ENCODE measurements around the gene CD22.

The CD22 gene

DNA sequence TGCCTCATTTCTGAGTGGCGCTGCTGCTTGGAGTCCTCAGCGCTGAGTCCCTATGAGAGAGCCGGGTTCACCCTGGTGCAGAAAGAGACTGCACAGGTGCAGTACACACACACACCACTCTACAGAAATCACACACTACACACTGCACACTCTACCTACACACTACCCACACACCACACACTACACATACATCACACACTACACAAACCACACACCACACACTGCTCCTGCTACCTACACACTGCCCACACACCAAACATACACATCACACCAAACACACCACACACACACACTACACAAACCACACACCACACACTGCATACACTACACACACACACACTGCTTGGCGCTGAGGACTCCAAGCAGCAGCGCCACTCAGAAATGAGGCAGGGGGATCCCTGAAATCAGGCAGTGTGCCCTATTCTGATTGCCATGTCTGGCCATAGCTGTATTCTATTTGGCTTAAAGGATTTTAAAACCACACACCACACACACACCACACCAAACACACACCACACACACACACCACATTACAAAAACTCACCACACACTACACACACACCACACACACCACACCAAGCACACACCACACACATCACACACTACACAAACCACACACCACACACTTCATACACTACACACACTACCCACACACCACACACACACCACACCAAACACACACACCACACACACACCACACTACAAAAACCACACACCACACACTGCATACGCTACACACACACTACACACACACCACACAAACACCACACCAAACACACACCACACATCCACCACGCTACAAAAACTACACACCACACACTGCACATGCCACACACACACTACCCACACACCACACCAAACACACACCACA is 32.1 kb upstream of the CD22 start:
- no peak for DNase-seq

DNA sequence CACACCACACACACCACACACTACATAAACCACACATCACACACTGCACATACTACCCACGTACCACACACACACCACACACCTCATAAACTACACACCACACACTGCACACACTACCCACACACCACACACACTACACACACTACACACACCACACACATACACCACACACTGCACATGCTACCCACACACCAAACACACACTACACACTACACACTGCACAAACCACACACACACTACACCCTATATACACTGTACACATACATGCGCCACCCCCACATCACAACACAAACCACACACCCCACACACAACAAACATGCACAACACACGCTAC is 31.5 kb upstream of the CD22 start:
- DNase-seq, result no peak

DNA sequence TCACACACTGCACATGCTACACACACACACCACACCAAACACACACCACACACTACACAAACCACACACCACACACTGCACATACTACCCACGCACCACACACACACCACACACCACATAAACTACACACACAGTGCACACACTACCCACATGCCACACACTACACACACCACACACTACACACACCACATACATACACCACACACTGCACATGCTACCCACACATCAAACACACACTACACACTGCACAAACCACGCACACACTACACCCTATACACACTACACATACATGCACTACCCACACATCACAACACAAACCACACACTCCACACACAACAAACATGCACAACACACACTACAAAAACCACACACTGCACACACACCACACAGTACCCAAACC is 31.1 kb upstream of the CD22 start:
- no peak for DNase-seq

DNA sequence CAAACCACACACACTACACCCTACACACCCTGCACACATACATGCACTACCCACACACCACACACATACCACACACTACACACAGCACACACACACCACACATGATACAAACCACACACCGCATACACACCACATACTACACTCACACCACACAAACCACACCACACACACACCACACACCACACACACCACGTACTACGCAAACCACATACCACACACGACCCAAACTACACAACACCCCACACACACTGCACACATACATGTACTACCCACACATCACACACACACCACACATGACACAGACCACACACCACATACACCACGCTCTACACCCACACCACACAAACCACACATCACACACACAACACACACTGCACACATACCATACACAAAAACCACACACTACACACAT is 30.4 kb upstream of the CD22 start:
- no peak for DNase-seq

DNA sequence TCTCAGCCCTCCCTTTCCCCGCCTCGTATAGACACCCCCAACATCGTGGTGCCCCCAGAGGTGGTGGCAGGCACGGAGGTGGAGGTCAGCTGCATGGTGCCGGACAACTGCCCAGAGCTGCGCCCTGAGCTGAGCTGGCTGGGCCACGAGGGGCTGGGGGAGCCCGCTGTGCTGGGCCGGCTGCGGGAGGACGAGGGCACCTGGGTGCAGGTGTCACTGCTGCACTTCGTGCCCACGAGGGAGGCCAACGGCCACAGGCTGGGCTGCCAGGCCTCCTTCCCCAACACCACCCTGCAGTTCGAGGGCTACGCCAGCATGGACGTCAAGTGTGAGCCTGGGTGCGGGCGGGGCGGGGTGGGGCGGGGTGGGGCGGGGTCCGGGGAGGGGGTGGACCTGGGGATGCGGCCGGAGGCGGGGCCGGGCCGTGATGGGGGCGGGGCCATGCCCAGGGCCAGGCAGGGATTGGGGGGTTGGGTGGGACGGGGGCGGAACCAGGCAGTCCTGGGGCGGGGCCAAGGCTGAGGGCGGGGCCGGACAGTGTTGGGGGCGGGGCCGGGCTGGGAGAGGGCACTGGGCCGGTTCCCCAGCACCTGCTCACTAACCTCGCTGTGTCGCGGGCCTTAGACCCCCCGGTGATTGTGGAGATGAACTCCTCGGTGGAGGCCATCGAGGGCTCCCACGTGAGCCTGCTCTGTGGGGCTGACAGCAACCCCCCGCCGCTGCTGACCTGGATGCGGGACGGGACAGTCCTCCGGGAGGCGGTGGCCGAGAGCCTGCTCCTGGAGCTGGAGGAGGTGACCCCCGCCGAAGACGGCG is 29.3 kb upstream of the CD22 start:
- DNase-seq, result no peak

DNA sequence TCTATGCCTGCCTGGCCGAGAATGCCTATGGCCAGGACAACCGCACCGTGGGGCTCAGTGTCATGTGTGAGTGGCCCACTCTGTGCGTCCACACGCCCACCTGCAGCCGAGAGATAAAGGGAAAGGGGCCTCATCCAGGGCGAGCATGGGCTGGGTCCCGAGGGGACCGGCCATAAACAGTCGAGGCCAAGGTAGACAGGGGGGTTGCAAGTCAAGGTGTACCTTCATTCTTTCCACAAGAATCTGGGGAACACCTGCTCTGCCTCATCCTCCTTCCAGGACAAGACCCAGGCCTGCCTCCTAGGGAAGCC is 28.7 kb upstream of the CD22 start:
- DNase-seq, result no peak

DNA sequence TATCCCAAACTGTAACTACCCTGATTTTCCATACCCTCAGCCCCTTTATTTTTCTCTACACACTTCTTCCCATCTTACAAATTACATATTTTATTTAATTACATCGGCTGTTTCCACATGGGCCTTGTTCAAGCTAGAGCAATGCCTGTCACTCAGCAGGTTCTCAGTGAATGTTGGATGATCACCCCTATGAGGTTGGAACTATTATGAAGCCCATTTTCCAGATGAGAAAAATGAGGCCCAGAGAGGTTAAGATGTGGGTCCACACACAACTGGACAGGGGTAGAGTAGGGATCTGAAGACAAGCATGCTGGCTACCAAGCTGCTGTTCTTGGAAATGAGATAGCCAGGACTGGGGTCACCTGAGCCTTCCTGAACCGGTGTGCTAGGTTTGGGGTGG is 27.0 kb upstream of the CD22 start:
- DNase-seq, result no peak

DNA sequence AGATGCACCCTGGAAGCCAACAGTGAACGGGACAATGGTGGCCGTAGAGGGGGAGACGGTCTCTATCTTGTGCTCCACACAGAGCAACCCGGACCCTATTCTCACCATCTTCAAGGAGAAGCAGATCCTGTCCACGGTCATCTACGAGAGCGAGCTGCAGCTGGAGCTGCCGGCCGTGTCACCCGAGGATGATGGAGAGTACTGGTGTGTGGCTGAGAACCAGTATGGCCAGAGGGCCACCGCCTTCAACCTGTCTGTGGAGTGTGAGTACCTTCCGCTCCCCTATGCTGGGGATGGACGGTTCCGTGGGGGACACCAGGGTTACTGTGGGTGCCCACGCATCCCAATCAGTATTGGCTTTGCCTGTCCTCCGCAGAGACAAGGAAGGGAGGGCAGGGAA is 26.5 kb upstream of the CD22 start:
- no peak for DNase-seq

DNA sequence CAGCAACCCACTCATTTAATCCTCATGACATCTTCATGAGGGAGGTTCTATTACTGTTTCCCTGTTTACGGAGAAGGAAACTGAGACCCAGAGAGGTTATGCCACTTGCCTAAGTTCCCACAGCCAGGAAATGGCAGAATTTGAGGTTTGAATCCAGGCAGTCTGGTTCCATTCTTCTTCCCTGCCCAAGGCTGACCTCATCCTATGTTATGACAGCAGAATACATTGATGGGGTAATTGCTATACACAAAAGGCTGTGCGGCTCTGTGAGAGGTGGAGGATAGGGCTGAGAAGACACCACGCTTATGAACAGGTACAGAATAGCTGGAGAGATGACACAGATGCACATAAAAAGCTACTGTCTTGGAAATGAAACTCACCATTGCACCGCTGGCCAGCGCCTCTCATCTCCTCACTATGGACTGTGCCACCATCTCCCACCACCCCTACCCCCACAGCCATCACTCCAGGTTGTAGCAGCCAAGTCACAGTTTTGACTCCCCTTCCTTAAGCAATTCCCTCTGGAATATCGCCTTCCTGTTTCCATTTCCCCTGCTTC is 25.6 kb upstream of the CD22 start:
- DNase-seq, result no peak

DNA sequence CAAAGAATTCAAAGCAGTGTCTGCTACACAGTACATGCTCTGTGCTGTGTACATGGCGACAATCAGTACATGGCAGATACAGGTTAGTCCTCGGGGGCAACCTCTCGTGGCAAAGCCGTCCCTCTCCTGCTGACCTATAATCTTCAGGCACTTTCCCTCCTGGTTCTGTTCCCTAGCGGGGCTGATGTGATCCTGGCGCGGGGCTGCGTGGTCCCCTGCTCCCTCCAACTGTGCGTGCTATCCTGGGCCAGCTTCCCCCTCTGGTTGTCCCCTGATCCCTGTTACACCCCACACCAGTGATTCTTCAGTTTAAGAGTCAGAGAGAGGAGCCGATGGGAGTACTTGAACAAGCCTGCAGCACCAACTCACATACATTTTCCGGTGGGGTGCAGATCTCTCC is 25.0 kb upstream of the CD22 start:
- DNase-seq, result no peak

DNA sequence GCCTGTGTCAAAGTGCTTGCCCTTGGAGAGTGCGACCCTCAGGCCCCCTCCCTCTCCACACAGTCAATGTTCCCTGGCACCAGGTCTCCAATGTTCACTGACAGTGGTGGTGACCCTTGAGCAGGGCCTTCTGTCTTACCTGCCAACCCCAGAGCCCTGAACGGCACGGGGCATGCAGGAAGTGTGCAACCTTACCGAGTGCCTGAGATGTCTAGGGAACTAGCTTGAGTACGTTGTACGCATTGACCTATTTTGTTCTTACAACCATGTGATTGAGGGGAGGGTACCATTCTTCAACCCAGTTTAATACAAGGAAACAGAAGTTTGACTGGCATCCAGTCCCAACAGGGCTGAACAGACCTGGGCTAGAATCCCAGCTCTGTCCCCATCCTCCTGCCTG is 23.8 kb upstream of the CD22 start:
- no peak for DNase-seq

DNA sequence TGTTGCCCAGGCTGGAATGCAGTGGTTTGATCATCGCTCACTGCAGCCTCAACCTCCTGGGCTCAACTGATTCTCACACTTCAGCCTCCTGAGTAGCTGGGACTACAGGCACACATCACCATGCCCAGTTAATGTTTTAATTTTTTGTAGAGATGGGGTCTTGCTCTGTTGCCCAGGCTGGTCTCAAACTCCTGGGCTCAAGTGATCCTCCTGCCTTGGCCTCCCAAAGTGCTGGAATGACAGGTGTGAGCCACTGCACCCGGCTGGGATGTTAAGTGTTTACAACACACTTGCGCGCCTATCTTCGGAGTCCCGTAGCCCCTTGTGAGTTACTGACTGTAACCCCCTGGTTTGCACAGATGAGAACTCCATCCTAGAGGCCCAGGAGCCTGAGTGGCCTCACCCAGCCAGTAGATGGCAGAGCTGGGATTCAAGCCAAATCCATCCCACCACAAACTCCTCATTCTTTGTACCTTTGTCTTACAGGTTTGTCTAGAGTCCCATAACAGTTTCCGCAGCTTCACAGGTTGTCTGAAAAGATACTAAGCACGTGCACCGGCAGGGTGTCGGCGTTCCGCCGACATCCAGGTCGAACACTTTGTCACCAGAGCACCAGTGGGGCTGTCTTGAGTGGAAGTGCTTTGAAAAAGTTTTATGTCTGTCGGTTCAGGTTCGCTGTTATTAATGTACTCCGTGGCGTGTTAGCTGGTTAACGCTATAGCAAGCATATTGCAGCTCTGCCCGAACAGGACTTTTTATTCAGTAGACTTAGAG is 22.3 kb upstream of the CD22 start:
- peak in 1 of 2 experiments; percentile 40 for DNase-seq

DNA sequence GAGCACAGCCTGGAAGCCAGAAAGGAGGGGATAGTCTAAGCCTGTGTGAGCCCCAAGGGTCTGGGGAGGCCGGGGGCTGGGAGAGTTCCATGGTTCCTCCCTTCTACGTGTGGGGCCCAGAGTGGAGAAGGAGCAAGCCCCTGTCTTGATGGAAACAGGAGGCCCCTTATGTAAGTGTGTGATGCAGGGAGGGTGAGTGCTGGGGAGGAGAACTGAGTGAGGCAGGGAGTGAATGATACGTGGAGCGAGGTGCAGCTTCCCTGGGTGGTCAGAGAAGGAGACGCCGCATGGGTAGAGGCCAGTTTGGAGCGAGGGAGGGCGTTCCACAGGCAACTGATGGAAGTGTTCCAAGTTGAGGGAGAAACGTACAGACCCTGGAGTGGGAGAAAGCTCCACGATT is 21.1 kb upstream of the CD22 start:
- no peak for DNase-seq

DNA sequence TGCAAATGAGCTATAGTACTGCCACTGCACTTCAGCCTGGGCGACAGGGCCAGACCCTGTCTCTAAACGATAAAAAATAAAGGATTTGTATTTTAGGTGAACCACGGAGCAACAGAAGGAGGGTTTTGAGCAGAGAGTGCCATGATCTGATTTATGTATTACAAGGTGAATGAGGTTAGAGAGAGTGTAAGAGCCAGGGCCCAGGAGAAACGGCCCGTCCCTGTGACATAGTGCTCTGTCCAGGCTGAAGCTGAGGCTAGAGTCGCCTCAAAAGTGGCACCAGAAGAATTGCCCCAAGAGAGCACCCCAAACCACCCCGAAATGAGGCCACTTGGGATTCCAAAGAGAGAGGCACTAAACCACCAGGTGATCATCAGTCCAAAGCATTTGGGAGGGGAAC is 20.1 kb upstream of the CD22 start:
- no peak for DNase-seq

DNA sequence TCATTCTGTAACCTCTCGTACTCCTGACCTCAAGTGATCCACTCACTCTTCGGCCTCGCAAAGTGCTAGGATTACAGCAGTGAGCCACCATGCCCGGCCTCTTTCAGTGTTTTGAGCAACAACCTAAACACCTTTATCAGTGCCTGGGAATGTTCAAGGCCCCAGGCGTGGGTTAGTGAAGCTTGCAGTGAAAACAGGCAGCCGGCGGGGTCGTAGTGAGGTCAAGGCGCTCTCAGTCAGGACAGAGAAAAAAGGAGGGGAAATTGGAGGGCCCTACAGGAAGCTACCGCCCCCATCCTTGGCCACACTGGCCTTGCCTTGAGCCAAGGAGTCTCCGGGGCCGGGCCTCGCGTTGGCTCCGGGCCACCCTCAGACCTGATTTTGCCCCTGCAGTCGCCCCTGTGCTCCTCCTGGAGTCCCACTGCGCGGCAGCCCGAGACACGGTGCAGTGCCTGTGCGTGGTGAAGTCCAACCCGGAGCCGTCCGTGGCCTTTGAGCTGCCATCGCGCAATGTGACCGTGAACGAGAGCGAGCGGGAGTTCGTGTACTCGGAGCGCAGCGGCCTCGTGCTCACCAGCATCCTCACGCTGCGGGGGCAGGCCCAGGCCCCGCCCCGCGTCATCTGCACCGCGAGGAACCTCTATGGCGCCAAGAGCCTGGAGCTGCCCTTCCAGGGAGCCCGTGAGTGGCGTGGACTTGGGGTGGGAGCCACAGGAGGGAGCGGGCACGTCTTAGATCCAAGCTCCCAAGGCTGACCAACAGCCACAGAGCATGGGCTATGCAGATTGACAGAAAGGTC is 19.3 kb upstream of the CD22 start:
- no peak for DNase-seq

DNA sequence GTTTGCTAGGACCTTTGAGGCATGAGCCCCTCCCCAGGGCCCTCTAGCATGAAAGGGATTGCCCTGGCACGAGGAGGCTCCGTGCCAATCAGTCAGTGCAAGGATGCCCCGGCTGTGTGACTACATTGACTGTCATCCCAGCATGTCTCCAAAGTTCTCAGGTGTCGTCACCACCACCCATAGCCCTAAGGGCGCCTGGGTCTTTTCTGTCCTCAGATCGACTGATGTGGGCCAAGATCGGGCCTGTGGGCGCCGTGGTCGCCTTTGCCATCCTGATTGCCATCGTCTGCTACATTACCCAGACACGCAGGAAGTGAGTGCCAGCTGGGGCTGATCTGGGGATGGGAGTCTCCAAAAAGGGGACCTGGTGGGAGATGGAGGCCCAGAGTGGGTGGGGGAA is 18.7 kb upstream of the CD22 start:
- DNase-seq, result no peak

DNA sequence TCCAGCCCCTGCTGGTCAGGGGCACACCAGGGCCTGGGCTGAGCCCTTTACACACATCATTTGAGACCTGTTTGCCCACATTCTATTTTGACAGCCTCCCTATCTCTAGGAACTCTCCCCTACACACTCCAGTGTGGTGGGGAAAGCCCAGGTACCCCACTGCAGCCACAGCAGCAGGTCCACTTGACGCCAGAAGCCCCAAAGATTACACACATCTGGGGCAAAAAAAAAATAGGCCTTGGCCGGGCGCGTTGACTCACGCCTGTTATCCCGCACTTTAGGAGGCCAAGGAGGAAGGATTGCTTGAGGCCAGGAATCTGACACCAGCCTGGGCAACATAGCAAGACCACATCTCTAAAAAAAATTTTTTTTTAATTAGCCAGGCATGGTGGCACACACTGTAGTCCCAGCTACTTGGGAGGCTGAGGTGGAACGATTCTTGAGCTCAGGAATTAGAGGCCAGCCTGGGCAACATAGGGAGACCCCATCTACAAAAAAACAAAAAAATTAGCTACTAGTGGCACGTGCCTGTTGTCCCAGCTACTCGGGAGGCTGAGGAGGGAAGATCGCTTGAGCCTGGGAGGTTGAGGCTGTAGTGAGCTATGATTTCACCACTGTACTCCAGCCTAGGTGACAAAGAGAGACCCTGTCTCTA is 18.0 kb upstream of the CD22 start:
- DNase-seq, result no peak

DNA sequence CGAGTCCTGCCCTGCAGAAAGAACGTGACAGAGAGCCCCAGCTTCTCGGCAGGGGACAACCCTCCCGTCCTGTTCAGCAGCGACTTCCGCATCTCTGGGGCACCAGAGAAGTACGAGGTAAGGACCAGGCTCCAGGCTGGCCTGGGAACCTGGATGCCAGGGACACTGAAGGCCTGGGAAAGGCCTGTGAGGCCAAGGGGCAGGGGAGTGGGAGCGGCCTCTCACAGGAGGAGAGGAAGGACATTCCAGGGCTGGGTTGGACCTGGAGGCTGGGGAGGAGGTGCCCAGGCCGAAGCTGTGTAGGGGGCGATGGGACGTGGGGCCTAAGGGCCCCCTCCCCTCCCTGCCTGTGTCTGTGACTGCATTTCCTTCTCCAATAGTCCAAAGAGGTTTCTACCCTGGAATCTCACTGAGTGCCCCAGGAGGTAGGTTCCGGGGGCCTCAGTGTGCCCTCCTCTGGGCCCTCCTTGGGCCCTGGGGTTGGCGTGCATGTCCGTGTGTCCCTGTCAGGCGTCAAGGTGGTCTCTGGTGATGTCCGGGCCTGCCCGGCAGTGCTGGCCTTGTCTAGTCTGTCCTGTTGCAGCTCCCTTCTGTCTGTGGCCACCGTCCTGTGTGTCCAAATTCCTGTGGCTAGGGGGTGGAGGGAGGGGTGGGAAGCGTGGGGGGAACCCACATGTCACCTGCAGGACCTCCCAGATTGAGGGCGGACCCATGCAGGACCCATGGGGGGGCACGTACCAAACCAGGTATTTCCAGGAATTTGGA is 16.9 kb upstream of the CD22 start:
- DNase-seq, result no peak

DNA sequence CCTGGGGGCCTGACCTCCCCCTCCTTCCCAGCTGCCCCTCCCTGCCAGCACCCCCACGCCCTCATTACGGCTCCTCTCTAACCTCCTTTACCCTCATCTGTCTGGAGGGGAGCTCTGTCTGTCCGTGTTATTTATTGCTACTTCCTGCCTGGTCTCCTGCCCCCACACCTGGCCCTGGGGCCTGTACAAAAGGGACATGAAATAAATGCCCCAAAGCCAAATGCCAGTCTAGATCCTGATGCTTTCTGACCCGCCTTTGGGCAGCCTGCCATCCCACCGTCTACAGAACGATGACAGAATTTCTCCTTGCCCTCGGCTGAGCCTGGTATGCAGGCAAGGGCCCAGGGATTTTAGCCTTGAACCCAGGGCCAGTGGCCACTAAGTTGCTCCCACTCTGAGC is 15.4 kb upstream of the CD22 start:
- DNase-seq, result no peak

DNA sequence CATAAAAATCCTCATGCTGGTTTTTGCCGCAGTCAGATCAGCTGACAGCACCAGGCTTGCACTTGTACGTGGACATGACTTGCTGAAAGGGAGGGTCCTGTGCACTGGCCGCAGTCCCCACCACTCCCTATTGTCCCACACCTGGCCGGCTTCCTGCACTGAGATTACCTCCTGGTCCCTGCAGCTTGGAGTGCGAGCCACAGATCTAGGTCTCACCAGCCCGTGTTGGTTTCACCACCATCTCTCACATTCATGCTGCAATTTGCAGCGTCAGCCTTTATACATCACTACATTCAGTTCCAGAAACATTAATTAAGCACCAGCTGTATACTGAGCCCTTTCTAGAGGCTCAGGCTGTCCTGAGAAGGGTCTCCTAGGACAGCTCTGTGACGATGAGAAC is 15.0 kb upstream of the CD22 start:
- DNase-seq, result no peak

DNA sequence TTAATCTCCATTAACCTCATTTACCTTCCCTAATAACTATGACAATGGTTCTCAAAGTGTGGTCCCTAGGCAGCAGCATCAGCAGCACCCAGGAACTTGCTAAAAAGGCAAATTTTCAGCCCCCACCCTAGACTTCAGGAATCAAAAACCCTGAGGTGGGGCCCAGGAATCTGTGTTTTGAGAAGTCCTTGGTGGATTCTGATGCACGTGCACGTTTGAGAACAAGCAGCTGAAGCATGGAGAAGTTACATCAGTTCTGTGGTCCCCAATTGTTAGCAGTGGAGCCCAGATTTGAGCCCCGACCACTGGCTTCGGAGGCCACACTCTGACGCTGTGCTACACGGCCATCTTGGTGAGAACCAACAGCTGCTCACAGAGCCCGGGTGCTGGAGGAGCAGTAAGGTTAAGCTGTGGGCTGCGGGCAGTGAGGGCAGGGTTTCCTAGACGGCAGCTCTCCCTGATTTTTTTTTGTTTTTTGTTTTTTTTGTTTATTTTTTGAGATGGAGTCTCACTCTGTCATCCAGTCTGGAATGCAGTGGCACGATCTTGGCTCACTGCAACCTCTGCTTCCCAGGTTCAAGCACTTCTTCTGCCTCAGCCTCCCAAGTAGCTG is 14.0 kb upstream of the CD22 start:
- DNase-seq, result no peak

Measured in NCI-H524 (cell line).